Measurements from ENCODE around the gene ZMPSTE24. TPM values are rescaled to one million over a fixed set of nuclear protein-coding genes. Genes with fewer than 3 reads are reported as not detected.

ZMPSTE24 gene
- total and polyA plus RNA-seq, 3 donors from 2014 or later = 22.5 to 31.3 (median 30.4) TPM

GRCh38 chr1:40221977-40222772 lies 35.9 kb upstream of the ZMPSTE24 start:
- H3K9me3 ChIP-seq = no peaks in the 10 kb centered on the region
- no peak overlapping the region for H3K27ac ChIP-seq
- intact Hi-C loops (cut with DNase I; ENCODE audit: low total_unique reads) = no loop called here
- H3K36me3 ChIP-seq (ENCODE audit: low read depth, missing control alignments) = no peaks in the 10 kb centered on the region
- WGBS, 2 donors = 73 to 77% methylated on average over 3 of the region's 3 CpGs
- no peaks in the 10 kb centered on the region for H3K27me3 ChIP-seq
- DNase-seq = no peak
- H3K4me1 ChIP-seq = no peaks in the 10 kb centered on the region
- no peak overlapping the region for H3K4me3 ChIP-seq
- TF ChIP-seq CTCF (IDR thresholded peaks at IDR 0.05) (no peak), POLR2A (IDR thresholded peaks at IDR 0.05) (no peak)

GRCh38 chr1:40224040-40224439 lies 34.0 kb upstream of the ZMPSTE24 start:
- WGBS, 2 donors = 94 to 96% methylated on average over 6 of the region's 6 CpGs
- Histone ChIP-seq H3K27ac (no peak overlapping the region), H3K27me3 (no peaks in the 10 kb centered on the region), H3K4me1 (no peaks in the 10 kb centered on the region), H3K9me3 (no peaks in the 10 kb centered on the region), H3K4me3 (no peak overlapping the region), H3K36me3 (ENCODE audit: low read depth, missing control alignments) (no peaks in the 10 kb centered on the region)
- DNase-seq = no peak
- intact Hi-C loops (cut with DNase I; ENCODE audit: low total_unique reads) = no loop called here
- TF ChIP-seq POLR2A (IDR thresholded peaks at IDR 0.05) (no peak), CTCF (IDR thresholded peaks at IDR 0.05) (no peak)

GRCh38 chr1:40226192-40226591 lies 31.8 kb upstream of the ZMPSTE24 start:
- Histone ChIP-seq H3K36me3 (ENCODE audit: low read depth, missing control alignments) (no peaks in the 10 kb centered on the region), H3K9me3 (no peaks in the 10 kb centered on the region), H3K27me3 (no peaks in the 10 kb centered on the region), H3K4me3 (no peak overlapping the region), H3K4me1 (no peaks in the 10 kb centered on the region), H3K27ac (no peak overlapping the region)
- TF ChIP-seq CTCF (IDR thresholded peaks at IDR 0.05) (no peak), POLR2A (IDR thresholded peaks at IDR 0.05) (no peak)
- no peak for DNase-seq
- 88 to 97% methylated on average over 3 of the region's 3 CpGs for WGBS, 2 donors
- intact Hi-C loops (cut with DNase I; ENCODE audit: low total_unique reads) = no loop called here

GRCh38 chr1:40232444-40232843 lies 25.6 kb upstream of the ZMPSTE24 start:
- H3K9me3 ChIP-seq = no peaks in the 10 kb centered on the region
- TF ChIP-seq CTCF (IDR thresholded peaks at IDR 0.05) (no peak), POLR2A (IDR thresholded peaks at IDR 0.05) (no peak)
- H3K27me3 ChIP-seq = no peaks in the 10 kb centered on the region
- DNase-seq = no peak
- no peak overlapping the region for H3K4me3 ChIP-seq
- H3K27ac ChIP-seq = no peak overlapping the region
- WGBS, 2 donors = 92 to 98% methylated on average over 4 of the region's 4 CpGs
- no peaks in the 10 kb centered on the region for H3K36me3 ChIP-seq (ENCODE audit: low read depth, missing control alignments)
- intact Hi-C loops (cut with DNase I; ENCODE audit: low total_unique reads) = no loop called here
- H3K4me1 ChIP-seq = no peaks in the 10 kb centered on the region

- Histone ChIP-seq H3K27ac (peak overlapping the region in 1 of 2 donors; percentile 7), H3K4me3 (no peak overlapping the region), H3K27me3 (no peaks in the 10 kb centered on the region), H3K4me1 (no peaks in the 10 kb centered on the region), H3K9me3 (no peaks in the 10 kb centered on the region), H3K36me3 (ENCODE audit: low read depth, missing control alignments) (no peaks in the 10 kb centered on the region)
- TF ChIP-seq CTCF (IDR thresholded peaks at IDR 0.05) = no peak
- TF ChIP-seq POLR2A (IDR thresholded peaks at IDR 0.05) = no peak
- no peak for DNase-seq
- intact Hi-C loops (cut with DNase I; ENCODE audit: low total_unique reads) = no loop called here
- 83 to 96% methylated on average over 1 of the region's 1 CpG for WGBS, 2 donors
Measured at GRCh38 chr1:40239626-40240025, 18.4 kb upstream of the ZMPSTE24 start.

All from testis (tissue), 3 donors.